Endothelial cell (in vitro differentiated cells): ENCODE data around the gene PLEKHM1. TPM values are rescaled to one million over a fixed set of nuclear protein-coding genes. Genes with fewer than 3 reads are reported as not detected.

ENCODE experiments used
- DNase-seq: peaks from one replicate; pipeline ENCODE4 v3.0.0; 2021; ENCODE audit warnings: low spot score
- H3K27ac Mint-ChIP-seq: one replicate; pipeline ENCODE4 v1.8.0; 2021; ENCODE audit warnings: mixed read lengths, inconsistent platforms; ENCODE audit not compliant: unreplicated experiment
- H3K27me3 Mint-ChIP-seq: one replicate; pipeline ENCODE4 v1.8.0; 2021; ENCODE audit warnings: mild to moderate bottlenecking, moderate library complexity, mixed read lengths, inconsistent platforms; ENCODE audit not compliant: unreplicated experiment
- H3K36me3 Mint-ChIP-seq: one replicate; pipeline ENCODE4 v1.8.0; 2021; ENCODE audit warnings: mild to moderate bottlenecking, low read depth, mixed read lengths, inconsistent platforms; ENCODE audit not compliant: unreplicated experiment
- H3K4me1 Mint-ChIP-seq: one replicate; pipeline ENCODE4 v1.8.0; 2021; ENCODE audit warnings: mild to moderate bottlenecking, mixed read lengths, inconsistent platforms; ENCODE audit not compliant: unreplicated experiment
- H3K4me3 Mint-ChIP-seq: one replicate; pipeline ENCODE4 v1.8.0; 2021; ENCODE audit warnings: mild to moderate bottlenecking, mixed read lengths, inconsistent platforms; ENCODE audit not compliant: unreplicated experiment
- H3K9me3 Mint-ChIP-seq: one replicate; pipeline ENCODE4 v1.8.0; 2021; ENCODE audit warnings: mixed read lengths, inconsistent platforms; ENCODE audit not compliant: unreplicated experiment
- total RNA-seq: library from RNA; stranded (reverse); fragmentation: NEBNext Ultra II Directional; extraction: Animal tissue kit (Norgen Biotek cat#: 25700); gene quantifications from one replicate; pipeline ENCODE4 v1.2.1, GENCODE V29; 2021; ENCODE audit not compliant: unreplicated experiment
- TF ChIP-seq, protein P1 (sequence below): fragments of 200-600 bp; sonication (generic); IDR thresholded peaks from one replicate; pipeline ENCODE4 v1.5.0; 2021; ENCODE audit warnings: antibody characterized with exemption; ENCODE audit not compliant: unreplicated experiment

Gene PLEKHM1
- total RNA-seq, 1 donor from 2014 or later = 46.6 TPM

DNA sequence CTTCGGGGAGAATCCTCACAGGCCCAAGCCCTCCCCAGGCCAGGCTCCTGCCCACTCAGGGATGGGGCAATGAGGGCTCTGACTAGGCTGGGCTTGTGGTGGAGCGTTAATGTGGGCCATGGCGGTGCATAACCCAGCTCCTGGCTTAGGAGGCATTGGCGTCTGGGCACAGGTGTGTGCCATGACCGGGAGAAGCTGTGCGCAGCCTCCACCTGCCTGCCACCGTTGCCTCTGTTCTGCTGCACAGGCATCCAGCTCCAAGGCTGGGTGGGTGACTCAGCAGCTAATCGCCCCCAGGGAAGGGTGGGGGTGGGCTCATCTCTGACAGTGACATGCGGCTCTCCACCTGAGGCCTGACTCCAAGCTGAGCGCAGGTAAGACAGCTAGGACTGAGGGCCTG, 54.4 kb downstream of the PLEKHM1 start:
- H3K27ac Mint-ChIP-seq = no peak overlapping the region
- DNase-seq = no peak
- H3K4me1 Mint-ChIP-seq = peaks cover 31% of the 10 kb centered on the region
- H3K36me3 Mint-ChIP-seq = peaks cover 3% of the 10 kb centered on the region
- H3K27me3 Mint-ChIP-seq = peaks cover 13% of the 10 kb centered on the region
- TF ChIP-seq, protein P1, sequence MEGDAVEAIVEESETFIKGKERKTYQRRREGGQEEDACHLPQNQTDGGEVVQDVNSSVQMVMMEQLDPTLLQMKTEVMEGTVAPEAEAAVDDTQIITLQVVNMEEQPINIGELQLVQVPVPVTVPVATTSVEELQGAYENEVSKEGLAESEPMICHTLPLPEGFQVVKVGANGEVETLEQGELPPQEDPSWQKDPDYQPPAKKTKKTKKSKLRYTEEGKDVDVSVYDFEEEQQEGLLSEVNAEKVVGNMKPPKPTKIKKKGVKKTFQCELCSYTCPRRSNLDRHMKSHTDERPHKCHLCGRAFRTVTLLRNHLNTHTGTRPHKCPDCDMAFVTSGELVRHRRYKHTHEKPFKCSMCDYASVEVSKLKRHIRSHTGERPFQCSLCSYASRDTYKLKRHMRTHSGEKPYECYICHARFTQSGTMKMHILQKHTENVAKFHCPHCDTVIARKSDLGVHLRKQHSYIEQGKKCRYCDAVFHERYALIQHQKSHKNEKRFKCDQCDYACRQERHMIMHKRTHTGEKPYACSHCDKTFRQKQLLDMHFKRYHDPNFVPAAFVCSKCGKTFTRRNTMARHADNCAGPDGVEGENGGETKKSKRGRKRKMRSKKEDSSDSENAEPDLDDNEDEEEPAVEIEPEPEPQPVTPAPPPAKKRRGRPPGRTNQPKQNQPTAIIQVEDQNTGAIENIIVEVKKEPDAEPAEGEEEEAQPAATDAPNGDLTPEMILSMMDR = no peak
- no peak overlapping the region for H3K4me3 Mint-ChIP-seq
- no peaks in the 10 kb centered on the region for H3K9me3 Mint-ChIP-seq

DNA sequence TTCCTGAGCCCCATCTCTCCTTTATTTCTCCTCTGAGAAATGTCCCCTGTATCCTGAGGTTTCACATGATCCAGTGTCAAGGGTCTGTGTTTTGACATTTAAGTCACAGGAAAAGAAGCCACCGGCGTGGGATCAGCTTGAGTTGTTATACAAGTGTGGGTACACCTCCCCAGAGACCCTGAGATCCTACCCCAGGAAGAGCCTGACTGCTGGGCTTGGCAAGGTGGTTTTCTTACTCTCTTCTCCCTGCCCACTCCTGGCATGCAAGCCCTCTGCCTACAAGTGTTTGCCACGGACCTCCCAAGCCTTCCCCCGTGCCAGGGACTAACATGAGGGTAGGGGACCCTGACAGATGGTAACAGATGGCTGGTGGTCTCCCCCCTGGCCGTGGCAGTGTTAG, 55.0 kb downstream of the PLEKHM1 start:
- DNase-seq = no peak
- Mint-ChIP-seq H3K36me3 (peaks cover 5% of the 10 kb centered on the region), H3K4me1 (peaks cover 34% of the 10 kb centered on the region), H3K9me3 (no peaks in the 10 kb centered on the region), H3K27ac (peak overlapping the region; percentile 91), H3K27me3 (peaks cover 16% of the 10 kb centered on the region), H3K4me3 (peak overlapping the region; percentile 80)
- TF ChIP-seq, protein P1 = no peak

DNA sequence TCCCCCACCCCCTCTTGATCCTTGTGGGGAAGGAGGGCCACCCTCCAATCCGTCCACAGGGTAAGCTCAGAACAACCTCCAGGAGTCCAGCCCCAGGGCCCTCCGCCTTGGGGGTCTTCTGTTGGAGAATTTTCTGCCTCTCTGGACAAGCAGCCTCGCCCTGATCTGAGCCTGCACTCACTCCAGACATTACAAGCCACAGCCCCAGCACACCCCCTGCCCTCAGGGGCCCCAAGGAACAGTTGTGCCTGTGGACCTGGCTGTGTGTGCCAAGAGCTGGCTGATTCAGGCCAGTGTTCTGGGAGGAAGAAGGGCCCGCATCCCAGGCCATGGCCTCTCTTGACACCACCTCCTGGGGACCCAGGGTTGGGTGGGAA, 57.4 kb downstream of the PLEKHM1 start:
- no peaks in the 10 kb centered on the region for H3K9me3 Mint-ChIP-seq
- H3K27me3 Mint-ChIP-seq = peaks cover 29% of the 10 kb centered on the region
- peaks cover 16% of the 10 kb centered on the region for H3K36me3 Mint-ChIP-seq
- H3K27ac Mint-ChIP-seq = peak overlapping the region; percentile 89
- TF ChIP-seq, protein P1 = no peak
- no peak for DNase-seq
- H3K4me3 Mint-ChIP-seq = peak overlapping the region; percentile 85
- H3K4me1 Mint-ChIP-seq = peaks cover 43% of the 10 kb centered on the region

DNA sequence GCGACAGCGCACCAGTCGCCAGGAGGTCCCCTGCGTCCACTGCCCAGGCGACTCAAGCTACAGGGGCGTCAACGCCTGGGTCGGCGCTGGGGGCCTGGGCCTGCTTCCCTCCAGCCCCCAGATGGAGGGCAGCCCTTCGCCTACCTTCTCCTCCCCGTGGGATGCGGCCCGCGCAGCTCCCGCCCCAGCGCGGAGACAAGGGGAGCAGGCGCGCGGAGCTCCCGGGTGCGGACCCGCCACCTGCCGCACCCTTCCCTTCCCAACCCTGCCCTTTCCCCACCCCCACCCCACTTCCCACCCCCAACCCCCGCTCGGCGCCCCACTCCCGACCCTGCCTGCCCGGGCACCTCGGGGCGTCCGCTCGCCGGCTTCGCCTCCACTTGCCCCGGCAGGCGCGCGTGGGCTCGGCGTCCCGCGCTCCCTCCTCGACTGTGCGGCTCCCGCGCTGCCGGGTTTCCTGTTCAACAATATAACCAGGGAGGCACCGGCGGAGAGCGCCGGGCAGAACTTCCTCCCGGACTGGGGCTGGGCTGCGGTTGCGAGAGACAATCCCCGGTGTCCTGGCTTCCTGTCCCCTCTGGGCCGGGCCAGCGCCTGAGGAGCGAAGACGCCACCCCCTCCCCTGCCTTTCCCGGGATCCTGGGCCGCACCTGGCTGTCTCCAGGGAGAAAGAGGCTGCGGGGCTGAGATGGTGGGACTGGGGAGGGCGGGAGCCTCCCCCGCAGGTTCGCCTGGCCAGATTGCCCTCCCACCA, 57.9 kb downstream of the PLEKHM1 start, which contains the start of gene ARHGAP27:
Gene ARHGAP27 (minus strand): TSS at position 466 of the 754 bp plus-strand sequence. CDS start 2,591 bp downstream, outside the sequence.
- H3K4me3 Mint-ChIP-seq = peak within 1 kb of the TSS; percentile 90
- DNase-seq = peak; percentile 77
- no peaks in the 10 kb centered on the region for H3K9me3 Mint-ChIP-seq
- H3K27me3 Mint-ChIP-seq = peaks cover 29% of the 10 kb centered on the region
- peaks cover 43% of the 10 kb centered on the region for H3K4me1 Mint-ChIP-seq
- TF ChIP-seq, protein P1 = no peak
- peaks cover 16% of the 10 kb centered on the region for H3K36me3 Mint-ChIP-seq
- peak within 1 kb of the TSS; percentile 89 for H3K27ac Mint-ChIP-seq
